B cell (primary cell): ENCODE data around the gene AMZ1. TPM values are rescaled to one million over a fixed set of nuclear protein-coding genes. Genes with fewer than 3 reads are reported as not detected.

Source experiments
- ATAC-seq: fragments of 200-7000 bp; cut with Tn5 transposase; one replicate; pipeline ENCODE4 v1.10.0; 2021; ENCODE audit warnings: low read depth, mild to moderate bottlenecking, moderate number of reproducible peaks, moderate library complexity
- CTCF ChIA-PET: fragments of 350-600 bp; sonication (Branson Sonifier 250); formaldehyde crosslinking; loops from one replicate; lab custom pipeline; 2021; ENCODE audit warnings: antibody characterized with exemption, inconsistent platforms; lab: Charles Lee
- POLR2A ChIA-PET: fragments of 350-600 bp; sonication (Branson Sonifier 250); formaldehyde crosslinking; loops from one replicate; lab custom pipeline; 2021; ENCODE audit warnings: antibody characterized with exemption; lab: Charles Lee
- DNase-seq: peaks from one replicate; pipeline ENCODE4 v3.0.0; 2013
- H2AFZ ChIP-seq: 2 replicates; pipeline ENCODE4 v1.6.1; 2012; ENCODE audit warnings: mild to moderate bottlenecking, low read depth, low read length; ENCODE audit not compliant: insufficient read depth, poor library complexity, severe bottlenecking
- H3K27ac ChIP-seq, 2 donors: 1 replicate in 1 of 2; 2 replicates in 1 of 2; pipeline ENCODE4 v1.5.1; 2012 to 2013; ENCODE audit warnings: low read length in 2 of 2, mild to moderate bottlenecking in 2 of 2, moderate library complexity in 1 of 2
- H3K27me3 ChIP-seq, 4 experiments: fragments of 200-600 bp in 1 of 4; sonication (generic) in 1 of 4; replicated peaks in 1 of 4; 1 replicate in 2 of 4; 2 replicates in 2 of 4; pipeline versions ENCODE4 v1.6.1 to v1.7.0; 2013 to 2016; ENCODE audit warnings: low read length in 3 of 4, mild to moderate bottlenecking in 2 of 4, mixed read lengths in 1 of 4, moderate library complexity in 1 of 4; ENCODE audit not compliant: insufficient read depth in 4 of 4, control insufficient read depth in 3 of 4; ENCODE audit errors: control extremely low read depth in 1 of 4
- H3K36me3 ChIP-seq, 2 experiments: replicated peaks in 1 of 2; 1 replicate in 1 of 2; 2 replicates in 1 of 2; pipeline versions ENCODE4 v1.6.1 to v1.7.1; 2013; ENCODE audit warnings: low read length in 1 of 2; ENCODE audit not compliant: insufficient read depth in 2 of 2, control insufficient read depth in 1 of 2; ENCODE audit errors: control extremely low read depth in 1 of 2, extremely low read depth in 1 of 2
- H3K4me1 ChIP-seq, 2 donors: fragments of 200-600 bp in 1 of 2; sonication (generic) in 1 of 2; 1 replicate in 1 of 2; 2 replicates in 1 of 2; pipeline versions ENCODE4 v1.5.1 to v1.6.1; 2013 to 2017; ENCODE audit warnings: low read length in 2 of 2; ENCODE audit not compliant: control insufficient read depth in 2 of 2, insufficient read depth in 2 of 2
- H3K4me2 ChIP-seq: replicated peaks from 2 replicates; pipeline ENCODE3; 2012; ENCODE audit warnings: mild to moderate bottlenecking, low read depth, low read length; ENCODE audit not compliant: poor library complexity, severe bottlenecking
- H3K4me3 ChIP-seq, 5 experiments: fragments of 200-600 bp in 1 of 5; sonication (generic) in 1 of 5; 1 replicate in 3 of 5; 2 replicates in 2 of 5; pipeline versions ENCODE4 v1.5.1 to v1.7.0; 2011 to 2016; ENCODE audit warnings: low read length in 4 of 5, mild to moderate bottlenecking in 4 of 5, low read depth in 2 of 5, control low read depth in 1 of 5, moderate library complexity in 1 of 5; ENCODE audit not compliant: insufficient read depth in 1 of 5; ENCODE audit errors: control extremely low read depth in 1 of 5, extremely low read depth in 1 of 5
- H3K79me2 ChIP-seq: fragments of 200-600 bp; sonication (generic); one replicate; pipeline ENCODE4 v1.6.0; 2016; ENCODE audit warnings: low read length; ENCODE audit not compliant: control insufficient read depth, insufficient read depth
- H3K9ac ChIP-seq: fragments of 200-600 bp; sonication (generic); 2 replicates; pipeline ENCODE4 v1.6.1; 2017; ENCODE audit warnings: mild to moderate bottlenecking, low read length, moderate library complexity
- H3K9me3 ChIP-seq, 3 donors: one replicate each; pipeline versions ENCODE4 v1.6.1 to v1.7.1; 2013; ENCODE audit warnings: low read length in 2 of 3; ENCODE audit not compliant: control insufficient read depth in 2 of 3, insufficient read depth in 1 of 3; ENCODE audit errors: control extremely low read depth in 1 of 3
- H4K20me1 ChIP-seq: 2 replicates; pipeline ENCODE4 v1.6.0; 2012; ENCODE audit warnings: mild to moderate bottlenecking, low read length; ENCODE audit not compliant: insufficient read depth, control insufficient read depth, poor library complexity, severe bottlenecking
- H3K27ac Mint-ChIP-seq: one replicate; pipeline ENCODE4 v1.8.0; 2021; ENCODE audit warnings: mixed read lengths
- H3K27me3 Mint-ChIP-seq: one replicate; pipeline ENCODE4 v1.8.0; 2021; ENCODE audit warnings: mixed read lengths
- H3K4me1 Mint-ChIP-seq: one replicate; pipeline ENCODE4 v1.8.0; 2021; ENCODE audit warnings: mixed read lengths
- H3K4me3 Mint-ChIP-seq: one replicate; pipeline ENCODE4 v1.8.0; 2021; ENCODE audit warnings: mixed read lengths
- H3K9me3 Mint-ChIP-seq: one replicate; pipeline ENCODE4 v1.8.0; 2022; ENCODE audit warnings: mixed read lengths; ENCODE audit not compliant: insufficient read depth
- EZH2 ChIP-seq: IDR thresholded peaks from 2 replicates; pipeline ENCODE4 v1.6.1; 2012; ENCODE audit warnings: borderline replicate concordance, low read depth, mild to moderate bottlenecking, moderate library complexity, low read length; ENCODE audit not compliant: insufficient read depth, poor library complexity, severe bottlenecking
- WGBS: methylation state at CpG from one replicate; pipeline ENCODE4 v1.1.5; 2013; ENCODE audit warnings: missing lambda C conversion rate; ENCODE audit not compliant: insufficient coverage; 5-methylcytosine and 5-hydroxymethylcytosine counted together
- intact Hi-C: fragments of 100-400 bp; cut with micrococcal nuclease; formaldehyde crosslinking; loops from one replicate; pipeline ENCODE4 v1.10.0; 2022
- polyA plus RNA-seq: library from polyadenylated mRNA; depleted of rRNA; stranded (reverse); fragments of >200 nt; gene quantifications from 2 replicates; pipeline ENCODE4 v1.2.3, GENCODE V29; 2012
- total RNA-seq, 2 donors: library from RNA; stranded (reverse); fragments of 120-200 nt in 1 of 2; gene quantifications; 1 replicate in 1 of 2; 2 replicates in 1 of 2; pipeline versions ENCODE4 v1.2.3 to v1.2.4, GENCODE V29; 2013 to 2022
- TF ChIP-seq, protein P1 (sequence below): fragments of 200-600 bp; IDR thresholded peaks from one replicate; pipeline ENCODE4 v1.8.0; 2022; ENCODE audit warnings: antibody characterized with exemption, mild to moderate bottlenecking

Gene AMZ1
- total and polyA plus RNA-seq, 2 donors (not counting 1 experiment from before 2014, with no cell fraction given): 0.73 to 13.2 TPM

DNA sequence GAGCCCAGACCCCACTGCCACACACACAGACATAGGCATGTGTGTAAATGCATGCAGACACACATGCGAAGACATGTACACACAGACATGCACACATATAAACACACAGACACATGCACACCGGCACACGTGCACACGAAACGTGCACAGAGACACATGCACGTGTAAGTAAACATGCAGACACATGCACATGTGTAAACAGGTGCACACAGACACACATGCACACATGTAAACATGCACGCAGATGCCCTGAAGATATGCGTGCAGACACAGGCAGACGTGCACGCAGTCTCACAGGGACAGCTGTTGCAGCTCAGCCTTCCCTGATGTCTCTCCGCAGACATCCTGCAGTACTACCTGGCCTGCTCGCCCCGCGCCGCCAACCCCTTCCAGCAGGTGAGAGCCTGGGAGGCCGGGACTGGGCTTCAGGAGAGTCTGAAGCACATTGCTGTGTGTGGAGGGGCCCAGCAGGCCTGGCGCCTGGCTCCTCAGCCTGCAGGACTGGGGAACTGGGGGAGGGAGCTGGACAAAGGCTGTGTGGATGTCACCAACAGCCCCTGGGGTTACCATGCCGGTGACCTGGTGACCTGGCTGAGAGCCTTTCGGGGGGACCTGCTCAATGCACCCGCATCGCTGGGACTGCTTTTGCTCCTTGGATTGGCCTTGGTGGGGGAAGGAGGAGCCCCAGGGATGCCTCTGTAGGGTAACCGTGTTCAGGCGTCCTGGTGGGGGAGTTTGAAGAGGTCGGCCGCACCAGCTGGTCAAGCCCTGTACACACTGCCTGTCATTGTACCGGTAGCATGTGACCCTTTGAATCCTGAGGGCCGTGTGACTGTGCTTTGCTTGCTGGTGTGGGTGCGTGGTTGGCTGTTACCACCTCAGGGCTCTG lies 35.9 kb upstream of the AMZ1 start:
- Histone ChIP-seq H3K36me3 (peaks cover 0 to 23% of the 10 kb centered on the region in 2 experiments), H2AFZ (no peak overlapping the region), H4K20me1 (no peaks in the 10 kb centered on the region), H3K4me3 (no peak overlapping the region), H3K9me3 (no peaks in the 10 kb centered on the region), H3K79me2 (peaks cover 4% of the 10 kb centered on the region), H3K27me3 (no peaks in the 10 kb centered on the region), H3K4me1 (no peaks in the 10 kb centered on the region), H3K27ac (no peak overlapping the region), H3K4me2 (no peak overlapping the region), H3K9ac (no peak overlapping the region)
- ChIA-PET CTCF (interaction anchor here (0.5 to 1.6 kb wide), 2 partner anchors 43 to 85 kb away, joined by 3 read pairs; no protein-coding TSS in a partner anchor), POLR2A (no interaction called here)
- DNase-seq: no peak
- H3K9me3 Mint-ChIP-seq: no peaks in the 10 kb centered on the region
- TF ChIP-seq EZH2: no peak
- TF ChIP-seq, protein P1, sequence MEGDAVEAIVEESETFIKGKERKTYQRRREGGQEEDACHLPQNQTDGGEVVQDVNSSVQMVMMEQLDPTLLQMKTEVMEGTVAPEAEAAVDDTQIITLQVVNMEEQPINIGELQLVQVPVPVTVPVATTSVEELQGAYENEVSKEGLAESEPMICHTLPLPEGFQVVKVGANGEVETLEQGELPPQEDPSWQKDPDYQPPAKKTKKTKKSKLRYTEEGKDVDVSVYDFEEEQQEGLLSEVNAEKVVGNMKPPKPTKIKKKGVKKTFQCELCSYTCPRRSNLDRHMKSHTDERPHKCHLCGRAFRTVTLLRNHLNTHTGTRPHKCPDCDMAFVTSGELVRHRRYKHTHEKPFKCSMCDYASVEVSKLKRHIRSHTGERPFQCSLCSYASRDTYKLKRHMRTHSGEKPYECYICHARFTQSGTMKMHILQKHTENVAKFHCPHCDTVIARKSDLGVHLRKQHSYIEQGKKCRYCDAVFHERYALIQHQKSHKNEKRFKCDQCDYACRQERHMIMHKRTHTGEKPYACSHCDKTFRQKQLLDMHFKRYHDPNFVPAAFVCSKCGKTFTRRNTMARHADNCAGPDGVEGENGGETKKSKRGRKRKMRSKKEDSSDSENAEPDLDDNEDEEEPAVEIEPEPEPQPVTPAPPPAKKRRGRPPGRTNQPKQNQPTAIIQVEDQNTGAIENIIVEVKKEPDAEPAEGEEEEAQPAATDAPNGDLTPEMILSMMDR: no peak
- WGBS: 91% methylated on average over 28 of the region's 28 CpGs
- H3K27ac Mint-ChIP-seq: no peak overlapping the region
- ATAC-seq: no peak
- H3K4me1 Mint-ChIP-seq: no peaks in the 10 kb centered on the region
- intact Hi-C loops: no loop called here
- no peaks in the 10 kb centered on the region for H3K27me3 Mint-ChIP-seq
- H3K4me3 Mint-ChIP-seq: no peak overlapping the region

- ChIA-PET CTCF (interaction anchor here (2.1 kb wide), 1 partner anchor 58 kb away, joined by 6 read pairs; no protein-coding TSS in a partner anchor), POLR2A (no interaction called here)
- no peak overlapping the region for H3K9ac ChIP-seq
- no peak overlapping the region for H3K4me3 ChIP-seq
- Mint-ChIP-seq H3K9me3 (no peaks in the 10 kb centered on the region), H3K4me3 (no peak overlapping the region), H3K27ac (no peak overlapping the region), H3K27me3 (no peaks in the 10 kb centered on the region), H3K4me1 (no peaks in the 10 kb centered on the region)
- intact Hi-C loops: no loop called here
- no peak for TF ChIP-seq EZH2
- TF ChIP-seq, protein P1: no peak
- no peaks in the 10 kb centered on the region for H4K20me1 ChIP-seq
- WGBS: 89% methylated on average over 10 of the region's 12 CpGs
- no peaks in the 10 kb centered on the region for H3K4me1 ChIP-seq
- no peak overlapping the region for H3K4me2 ChIP-seq
- no peaks in the 10 kb centered on the region for H3K9me3 ChIP-seq
- no peak overlapping the region for H3K27ac ChIP-seq
- H2AFZ ChIP-seq: no peak overlapping the region
- peaks cover 0 to 19% of the 10 kb centered on the region in 2 experiments for H3K36me3 ChIP-seq
- no peak for ATAC-seq
- no peak for DNase-seq
- H3K79me2 ChIP-seq: peaks cover 4% of the 10 kb centered on the region
- H3K27me3 ChIP-seq: no peaks in the 10 kb centered on the region
Measured at GRCh38 chr7:2652736-2653060, 35.3 kb upstream of the AMZ1 start.
